Measurements from ENCODE around the gene COL5A1.

DNA sequence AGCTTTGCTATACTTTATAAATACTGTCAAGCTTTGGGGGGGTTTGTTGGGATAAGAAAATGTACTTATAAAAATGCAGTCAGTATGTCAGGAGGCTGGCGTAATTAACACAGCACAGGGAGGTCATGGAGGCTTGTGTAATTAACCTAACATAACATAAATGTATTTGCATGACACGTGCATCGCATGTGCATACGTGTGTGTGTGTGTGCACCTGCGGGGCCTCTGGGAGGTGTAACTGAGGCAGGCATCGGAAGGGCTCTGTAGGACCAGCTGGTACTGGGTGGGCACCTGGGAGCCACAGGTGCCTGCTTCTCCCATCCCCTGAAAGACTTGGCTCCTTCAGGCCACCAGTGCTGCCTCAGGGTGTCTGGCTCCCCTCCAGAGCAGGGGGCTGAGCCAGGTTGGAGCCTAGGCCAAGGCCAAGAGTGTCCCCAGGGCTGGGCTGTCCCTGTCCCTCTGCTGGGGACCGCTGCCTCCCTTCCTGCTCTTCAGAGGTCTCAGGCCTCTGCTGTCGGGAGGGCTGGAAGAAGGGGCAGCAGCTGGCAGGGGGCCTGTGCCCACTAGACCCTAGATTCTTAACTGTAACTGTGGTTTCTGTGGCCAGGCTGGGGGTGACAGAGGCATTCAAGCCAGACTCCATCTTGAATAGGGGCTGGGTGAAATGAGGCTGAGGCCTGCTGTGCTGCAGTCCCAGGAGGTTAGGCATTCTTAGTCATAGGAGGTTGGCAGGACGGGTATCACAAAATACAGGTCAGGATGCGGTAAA, 248.0 kb downstream of the COL5A1 start:
- TF ChIP-seq CTCF (IDR thresholded peaks at IDR 0.05), result no peak
- TF ChIP-seq POLR2A (IDR thresholded peaks at IDR 0.05), result no peak
